OCI-LY1 (cell line): ENCODE data around the gene ST6GALNAC5.

ENCODE experiments used
- CTCF ChIP-seq: fragments of 200-600 bp; sonication (generic), shearing (Covaris generic); IDR thresholded peaks from 2 replicates; pipeline ENCODE4 v1.5.1; 2017; ENCODE audit warnings: mild to moderate bottlenecking, antibody characterized with exemption, low read length, moderate library complexity, mixed read lengths
- EZH2 ChIP-seq: fragments of 200-600 bp; sonication (generic), shearing (Covaris generic); IDR thresholded peaks from 2 replicates; pipeline ENCODE4 v1.8.0; 2017; ENCODE audit warnings: borderline replicate concordance, mixed run types, mild to moderate bottlenecking, antibody characterized with exemption, low read length, moderate library complexity, mixed read lengths

DNA sequence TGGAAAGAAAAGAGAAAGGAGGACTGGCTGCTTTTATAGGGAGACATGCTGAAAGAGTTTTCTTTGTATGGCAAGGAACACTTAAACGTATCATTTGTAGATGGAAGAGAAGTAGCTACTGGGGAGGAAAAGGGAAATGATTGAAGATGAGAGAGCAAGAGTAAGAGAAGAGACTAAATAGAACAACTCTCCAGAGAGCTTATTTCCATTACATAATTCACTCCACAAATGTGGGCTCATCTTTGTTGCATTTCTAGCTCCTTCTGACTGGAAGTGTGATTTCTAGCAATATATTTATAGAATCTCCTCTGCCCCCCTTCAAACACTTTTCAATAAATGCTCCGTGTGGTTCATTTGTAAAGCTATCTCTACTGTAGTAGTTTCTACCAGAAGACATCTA lies 71.0 kb downstream of the ST6GALNAC5 start:
- TF ChIP-seq CTCF (no peak), EZH2 (no peak)
